ENCODE results near the gene FAM120A. TPM values are rescaled to one million over a fixed set of nuclear protein-coding genes. Genes with fewer than 3 reads are reported as not detected.

The FAM120A gene
- total RNA-seq, 1 experiment from 2014 or later = 89.6 TPM

DNA sequence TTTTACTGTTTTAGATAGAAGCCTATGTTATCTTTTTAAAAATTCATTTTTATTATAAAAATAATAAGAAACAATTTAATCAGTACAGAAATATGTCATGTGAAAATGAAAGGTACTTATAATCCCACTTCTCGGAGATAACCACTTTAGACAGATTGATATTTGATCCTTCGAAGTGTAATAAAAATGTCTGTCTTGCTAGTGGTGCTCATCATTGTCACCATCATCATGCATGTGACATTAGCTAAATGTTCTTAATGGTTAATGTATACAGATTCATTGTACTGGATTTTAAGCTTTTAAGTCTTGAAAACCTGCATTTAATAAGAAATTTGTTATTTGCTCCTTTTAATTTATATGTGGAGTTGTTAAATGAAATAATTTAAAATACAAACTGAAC, 32.0 kb downstream of the FAM120A start:
- Histone ChIP-seq H3K9me3 (ENCODE audit: low read length) (no peaks in the 10 kb centered on the region), H3K9me2 (replicated peaks; ENCODE audit: low read length) (no peaks in the 10 kb centered on the region), H3K9ac (ENCODE audit: low read length) (no peak overlapping the region), H3K27ac (ENCODE audit: low read length) (no peak overlapping the region), H3K4me2 (ENCODE audit: low read length) (no peak overlapping the region), H3K4me3 (ENCODE audit: low read length) (no peak overlapping the region), H3K4me1 (ENCODE audit: insufficient read depth, low read length) (no peaks in the 10 kb centered on the region), H3K79me2 (ENCODE audit: low read length) (peaks cover 63% of the 10 kb centered on the region), H2AFZ (ENCODE audit: low read length) (no peak overlapping the region), H3K36me3 (ENCODE audit: low read depth, low read length) (peaks cover 4% of the 10 kb centered on the region; the same call in 1 of the 2 replicates), H4K20me1 (ENCODE audit: low read length) (no peaks in the 10 kb centered on the region), H3F3A (ENCODE audit: low read length, unreplicated experiment) (no peaks in the 10 kb centered on the region), H3K27me3 (ENCODE audit: low read length) (no peaks in the 10 kb centered on the region)
- CTCF ChIA-PET = no interaction called here
- no peak for ATAC-seq
- TF ChIP-seq EZH2 (IDR thresholded peaks at IDR 0.05; ENCODE audit: low read length, unreplicated experiment) (no peak), EZH2phosphoT487 (IDR thresholded peaks at IDR 0.05; ENCODE audit: borderline replicate concordance, low read length) (no peak)
- TF ChIP-seq, protein P1, sequence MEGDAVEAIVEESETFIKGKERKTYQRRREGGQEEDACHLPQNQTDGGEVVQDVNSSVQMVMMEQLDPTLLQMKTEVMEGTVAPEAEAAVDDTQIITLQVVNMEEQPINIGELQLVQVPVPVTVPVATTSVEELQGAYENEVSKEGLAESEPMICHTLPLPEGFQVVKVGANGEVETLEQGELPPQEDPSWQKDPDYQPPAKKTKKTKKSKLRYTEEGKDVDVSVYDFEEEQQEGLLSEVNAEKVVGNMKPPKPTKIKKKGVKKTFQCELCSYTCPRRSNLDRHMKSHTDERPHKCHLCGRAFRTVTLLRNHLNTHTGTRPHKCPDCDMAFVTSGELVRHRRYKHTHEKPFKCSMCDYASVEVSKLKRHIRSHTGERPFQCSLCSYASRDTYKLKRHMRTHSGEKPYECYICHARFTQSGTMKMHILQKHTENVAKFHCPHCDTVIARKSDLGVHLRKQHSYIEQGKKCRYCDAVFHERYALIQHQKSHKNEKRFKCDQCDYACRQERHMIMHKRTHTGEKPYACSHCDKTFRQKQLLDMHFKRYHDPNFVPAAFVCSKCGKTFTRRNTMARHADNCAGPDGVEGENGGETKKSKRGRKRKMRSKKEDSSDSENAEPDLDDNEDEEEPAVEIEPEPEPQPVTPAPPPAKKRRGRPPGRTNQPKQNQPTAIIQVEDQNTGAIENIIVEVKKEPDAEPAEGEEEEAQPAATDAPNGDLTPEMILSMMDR (conservative IDR thresholded peaks at IDR 0.05; ENCODE audit: low read depth, low read length) = no peak
- intact Hi-C loops (cut with micrococcal nuclease) = no loop called here
- DNase-seq = no peak
- BruUV-seq (replicated peaks) = no TSS peak
- POLR2A ChIA-PET (ENCODE audit: unreplicated experiment) = no interaction called here

DNA sequence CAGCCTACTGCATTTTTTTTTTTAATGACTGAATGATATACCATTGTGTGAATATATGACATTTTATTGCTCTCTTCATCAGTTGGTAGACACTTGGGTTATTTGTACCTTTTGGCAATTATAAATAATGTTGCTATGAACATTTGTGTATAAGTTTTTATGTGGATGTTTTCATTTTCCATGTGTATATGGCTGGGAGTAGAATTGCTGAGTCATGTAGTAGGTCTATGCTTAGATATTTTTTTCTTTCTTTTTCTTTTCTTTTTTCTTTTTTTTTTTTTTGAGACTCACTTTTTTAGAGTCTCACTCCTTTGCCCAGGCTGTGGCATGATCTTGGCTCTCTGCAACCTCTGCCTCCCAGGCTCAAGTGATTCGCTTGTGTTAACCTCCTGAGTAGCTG, 34.8 kb downstream of the FAM120A start:
- H4K20me1 ChIP-seq (ENCODE audit: low read length) = no peaks in the 10 kb centered on the region

GRCh38 chr9:93488244-93488643, 36.8 kb downstream of the FAM120A start:
- DNase-seq (no peak), ATAC-seq (no peak)
- intact Hi-C loops (cut with micrococcal nuclease) = no loop called here
- ChIA-PET CTCF (no interaction called here), POLR2A (ENCODE audit: unreplicated experiment) (no interaction called here)
- peaks cover 9% of the 10 kb centered on the region; the same call in 1 of the 2 replicates for H3K36me3 ChIP-seq (ENCODE audit: low read depth, low read length)
- no TSS peak for BruUV-seq (replicated peaks)
- H3F3A ChIP-seq (ENCODE audit: low read length, unreplicated experiment) = no peaks in the 10 kb centered on the region
- H3K27ac ChIP-seq (ENCODE audit: low read length) = no peak overlapping the region
- TF ChIP-seq EZH2 (IDR thresholded peaks at IDR 0.05; ENCODE audit: low read length, unreplicated experiment) (no peak), EZH2phosphoT487 (IDR thresholded peaks at IDR 0.05; ENCODE audit: borderline replicate concordance, low read length) (no peak)
- TF ChIP-seq, protein P1 (conservative IDR thresholded peaks at IDR 0.05; ENCODE audit: low read depth, low read length) = no peak
- no peak overlapping the region for H3K4me2 ChIP-seq (ENCODE audit: low read length)
- H3K9me3 ChIP-seq (ENCODE audit: low read length) = no peaks in the 10 kb centered on the region
- no peaks in the 10 kb centered on the region for H3K27me3 ChIP-seq (ENCODE audit: low read length)
- peaks cover 56% of the 10 kb centered on the region for H3K79me2 ChIP-seq (ENCODE audit: low read length)
- no peaks in the 10 kb centered on the region for H3K9me2 ChIP-seq (replicated peaks; ENCODE audit: low read length)
- H4K20me1 ChIP-seq (ENCODE audit: low read length) = no peaks in the 10 kb centered on the region
- no peak overlapping the region for H3K9ac ChIP-seq (ENCODE audit: low read length)
- H3K4me1 ChIP-seq (ENCODE audit: insufficient read depth, low read length) = no peaks in the 10 kb centered on the region
- H2AFZ ChIP-seq (ENCODE audit: low read length) = no peak overlapping the region
- no peak overlapping the region for H3K4me3 ChIP-seq (ENCODE audit: low read length)

More for the DNA sequence above, 34.8 kb downstream of the FAM120A start:
- no peak overlapping the region for H3K4me3 ChIP-seq (ENCODE audit: low read length)
- no peak overlapping the region for H3K27ac ChIP-seq (ENCODE audit: low read length)
- intact Hi-C loops (cut with micrococcal nuclease) = no loop called here
- no peak overlapping the region for H2AFZ ChIP-seq (ENCODE audit: low read length)
- H3K9me3 ChIP-seq (ENCODE audit: low read length) = no peaks in the 10 kb centered on the region
- POLR2A ChIA-PET (ENCODE audit: unreplicated experiment) = no interaction called here
- H3K36me3 ChIP-seq (ENCODE audit: low read depth, low read length) = peaks cover 9% of the 10 kb centered on the region; the same call in 1 of the 2 replicates
- no peaks in the 10 kb centered on the region for H3K9me2 ChIP-seq (replicated peaks; ENCODE audit: low read length)
- BruUV-seq (replicated peaks) = no TSS peak
- CTCF ChIA-PET = no interaction called here
- H3K4me1 ChIP-seq (ENCODE audit: insufficient read depth, low read length) = no peaks in the 10 kb centered on the region
- TF ChIP-seq, protein P1 (conservative IDR thresholded peaks at IDR 0.05; ENCODE audit: low read depth, low read length) = no peak
- TF ChIP-seq EZH2phosphoT487 (IDR thresholded peaks at IDR 0.05; ENCODE audit: borderline replicate concordance, low read length) (no peak), EZH2 (IDR thresholded peaks at IDR 0.05; ENCODE audit: low read length, unreplicated experiment) (no peak)
- no peaks in the 10 kb centered on the region for H3K27me3 ChIP-seq (ENCODE audit: low read length)
- ATAC-seq = no peak
- H3K4me2 ChIP-seq (ENCODE audit: low read length) = no peak overlapping the region
- no peak for DNase-seq
- H3K9ac ChIP-seq (ENCODE audit: low read length) = no peak overlapping the region
- H3K79me2 ChIP-seq (ENCODE audit: low read length) = peaks cover 65% of the 10 kb centered on the region
- H3F3A ChIP-seq (ENCODE audit: low read length, unreplicated experiment) = no peaks in the 10 kb centered on the region

Data from PC-3 (cell line).